GM23338 (cell line): ENCODE data around the gene CCNB3. TPM values are rescaled to one million over a fixed set of nuclear protein-coding genes. Genes with fewer than 3 reads are reported as not detected.

ENCODE experiments used
- ATAC-seq: fragments of 200-7000 bp; cut with Tn5 transposase; 3 replicates; pipeline ENCODE4 v1.9.1; 2020
- DNase-seq: peaks from one replicate; pipeline ENCODE4 v3.0.0-alpha.2; 2015; ENCODE audit warnings: low spot score
- H2AFZ ChIP-seq: fragments of 200-600 bp; sonication (generic); 2 replicates; pipeline ENCODE4 v1.8.0; 2016; ENCODE audit warnings: antibody characterized with exemption, mild to moderate bottlenecking, moderate library complexity
- H3F3A ChIP-seq: fragments of 200-600 bp; sonication (generic); replicated peaks from 2 replicates; pipeline ENCODE4 v1.8.0; 2017; ENCODE audit warnings: antibody characterized with exemption, mixed run types, low read depth
- H3K27ac ChIP-seq: fragments of 200-600 bp; sonication (generic); 2 replicates; pipeline ENCODE4 v1.6.1; 2016; ENCODE audit warnings: low read depth
- H3K27me3 ChIP-seq: fragments of 200-600 bp; sonication (generic); 2 replicates; pipeline ENCODE4 v1.8.0; 2016; ENCODE audit warnings: mild to moderate bottlenecking, mixed run types, moderate library complexity; ENCODE audit not compliant: insufficient read depth
- H3K36me3 ChIP-seq: fragments of 200-600 bp; sonication (generic); 2 replicates; pipeline ENCODE4 v1.8.0; 2016; ENCODE audit warnings: mild to moderate bottlenecking; ENCODE audit not compliant: insufficient read depth
- H3K4me1 ChIP-seq: fragments of 200-600 bp; sonication (generic); 2 replicates; pipeline ENCODE4 v1.8.0; 2016; ENCODE audit warnings: mild to moderate bottlenecking, moderate library complexity; ENCODE audit not compliant: insufficient read depth
- H3K4me2 ChIP-seq: fragments of 200-600 bp; sonication (generic); 2 replicates; pipeline ENCODE4 v1.7.1; 2017; ENCODE audit warnings: mixed run types
- H3K4me3 ChIP-seq: fragments of 200-600 bp; sonication (generic); 2 replicates; pipeline ENCODE4 v1.6.1; 2016; ENCODE audit warnings: mixed run types
- H3K79me2 ChIP-seq: fragments of 200-600 bp; sonication (generic); replicated peaks from 2 replicates; pipeline ENCODE4 v1.8.0; 2017; ENCODE audit warnings: mild to moderate bottlenecking; ENCODE audit not compliant: insufficient read depth
- H3K9me2 ChIP-seq: fragments of 200-600 bp; sonication (generic); 2 replicates; pipeline ENCODE4 v1.8.0; 2017; ENCODE audit not compliant: insufficient read depth
- H4K20me1 ChIP-seq: fragments of 200-600 bp; sonication (generic); replicated peaks from 2 replicates; pipeline ENCODE4 v1.8.0; 2017; ENCODE audit warnings: mild to moderate bottlenecking; ENCODE audit not compliant: insufficient read depth
- H3K27ac Mint-ChIP-seq: 2 replicates; pipeline ENCODE4 v1.8.0; 2020; ENCODE audit warnings: inconsistent platforms, mild to moderate bottlenecking, moderate library complexity, mixed read lengths
- H3K27me3 Mint-ChIP-seq: 3 replicates; pipeline ENCODE4 v1.8.0; 2022; ENCODE audit warnings: low read depth, mild to moderate bottlenecking, moderate library complexity, mixed read lengths, inconsistent platforms; ENCODE audit not compliant: insufficient read depth, poor library complexity
- H3K36me3 Mint-ChIP-seq: 3 replicates; pipeline ENCODE4 v1.8.0; 2021; ENCODE audit warnings: low read depth, mild to moderate bottlenecking, inconsistent platforms, moderate library complexity, mixed read lengths
- H3K4me1 Mint-ChIP-seq: 3 replicates; pipeline ENCODE4 v1.8.0; 2020; ENCODE audit warnings: mild to moderate bottlenecking, inconsistent platforms, mixed read lengths
- H3K4me3 Mint-ChIP-seq: 3 replicates; pipeline ENCODE4 v1.8.0; 2021; ENCODE audit warnings: moderate library complexity, mild to moderate bottlenecking, inconsistent platforms, mixed read lengths
- H3K9me3 Mint-ChIP-seq: 3 replicates; pipeline ENCODE4 v1.8.0; 2020; ENCODE audit warnings: moderate library complexity, mild to moderate bottlenecking, inconsistent platforms, mixed read lengths
- CREB1 ChIP-seq: fragments of 250-450 bp; sonication (Bioruptor Pico); IDR thresholded peaks from 2 replicates; pipeline ENCODE4 v1.5.0; 2020; ENCODE audit warnings: low read depth, mild to moderate bottlenecking, moderate library complexity
- CTCF ChIP-seq, 2 experiments: fragments of 200-600 bp in 1 of 2; sonication (generic) in 1 of 2; conservative IDR thresholded peaks; 2 replicates each; pipeline versions ENCODE4 v1.5.1 to v1.6.1; 2016 to 2017; ENCODE audit warnings: antibody characterized with exemption in 2 of 2, low read depth in 2 of 2, mild to moderate bottlenecking in 2 of 2, moderate library complexity in 1 of 2
- EZH2 ChIP-seq: fragments of 200-600 bp; sonication (generic); IDR thresholded peaks from one replicate; pipeline ENCODE4 v1.8.0; 2017; ENCODE audit warnings: antibody characterized with exemption, mild to moderate bottlenecking, low read depth; ENCODE audit not compliant: unreplicated experiment
- EZH2phosphoT487 ChIP-seq: fragments of 200-600 bp; sonication (generic); IDR thresholded peaks from one replicate; pipeline ENCODE4 v1.8.1; 2018; ENCODE audit warnings: antibody characterized with exemption; ENCODE audit not compliant: unreplicated experiment
- JUNB ChIP-seq: IDR thresholded peaks from one replicate; pipeline ENCODE4 v1.6.1; 2016; ENCODE audit warnings: antibody characterized with exemption; ENCODE audit not compliant: unreplicated experiment
- NANOG ChIP-seq: IDR thresholded peaks from 2 replicates; pipeline ENCODE4 v1.6.1; 2016; ENCODE audit warnings: antibody characterized with exemption, borderline replicate concordance
- POLR2AphosphoS5 ChIP-seq: IDR thresholded peaks from 2 replicates; pipeline ENCODE4 v1.6.1; 2016; ENCODE audit warnings: antibody characterized with exemption, low read depth
- REST ChIP-seq: IDR thresholded peaks from one replicate; pipeline ENCODE4 v1.6.1; 2018; ENCODE audit warnings: antibody characterized with exemption; ENCODE audit not compliant: unreplicated experiment
- STAT1 ChIP-seq: IDR thresholded peaks from one replicate; pipeline ENCODE4 v1.6.1; 2016; ENCODE audit warnings: antibody characterized with exemption; ENCODE audit not compliant: unreplicated experiment
- ZNF114 ChIP-seq: fragments of 250-450 bp; sonication (Bioruptor Pico); IDR thresholded peaks from 2 replicates; pipeline ENCODE4 v1.5.0; 2020; ENCODE audit warnings: mild to moderate bottlenecking, moderate library complexity
- ZNF331 ChIP-seq: fragments of 250-450 bp; sonication (Bioruptor Pico); IDR thresholded peaks from 2 replicates; pipeline ENCODE4 v1.5.0; 2020; ENCODE audit warnings: low read depth, mild to moderate bottlenecking, moderate library complexity
- ZNF462 ChIP-seq: fragments of 250-450 bp; sonication (Bioruptor Pico); IDR thresholded peaks from 2 replicates; pipeline ENCODE4 v1.5.0; 2020; ENCODE audit warnings: mild to moderate bottlenecking, moderate library complexity
- polyA plus RNA-seq: library from polyadenylated mRNA; unstranded; fragments of >200 nt; fragmentation: Nextera tagmentation; extraction: Ambion mirVana; gene quantifications from 2 replicates; pipeline ENCODE4 v1.2.1, GENCODE V29; 2016
- total RNA-seq: library from RNA; depleted of rRNA; stranded (reverse); fragments of >200 nt; shearing (Covaris generic); gene quantifications from 2 replicates; pipeline ENCODE4 v1.2.3, GENCODE V29; 2014
- TF ChIP-seq, protein P1 (sequence below): IDR thresholded peaks from 2 replicates; pipeline ENCODE4 v1.6.1; 2016; ENCODE audit warnings: antibody characterized with exemption

The CCNB3 gene
- total and polyA plus RNA-seq, 2 experiments from 2014 or later: 0.13 to 1.2 TPM

GRCh38 chrX:50161127-50161526, 43.4 kb upstream of the CCNB3 start:
- no peaks in the 10 kb centered on the region for H3K27me3 Mint-ChIP-seq
- no peak overlapping the region for H3K27ac Mint-ChIP-seq
- H3K4me1 ChIP-seq: no peaks in the 10 kb centered on the region
- H3K4me3 Mint-ChIP-seq: no peak overlapping the region
- no peak overlapping the region for H2AFZ ChIP-seq
- no peak for DNase-seq
- no peaks in the 10 kb centered on the region for H3K4me1 Mint-ChIP-seq
- H3K36me3 ChIP-seq: no peaks in the 10 kb centered on the region
- H3K9me3 Mint-ChIP-seq: peaks cover 4% of the 10 kb centered on the region; the same call in 2 of the 3 replicates
- no peaks in the 10 kb centered on the region for H3K36me3 Mint-ChIP-seq
- ATAC-seq: no peak
- no peaks in the 10 kb centered on the region for H3K79me2 ChIP-seq
- H3K4me2 ChIP-seq: no peak overlapping the region
- no peaks in the 10 kb centered on the region for H3K9me2 ChIP-seq
- H4K20me1 ChIP-seq: no peaks in the 10 kb centered on the region
- TF ChIP-seq CREB1: no peak
- no peak for TF ChIP-seq ZNF114 (CRISPR knock-in tag)
- TF ChIP-seq ZNF462 (CRISPR knock-in tag): no peak
- TF ChIP-seq STAT1: no peak
- TF ChIP-seq REST: no peak
- TF ChIP-seq CTCF (conservative IDR thresholded peaks at IDR 0.05; ENCODE audit: low read depth in 2 of 2): no peak
- TF ChIP-seq EZH2phosphoT487: no peak
- TF ChIP-seq, protein P1, sequence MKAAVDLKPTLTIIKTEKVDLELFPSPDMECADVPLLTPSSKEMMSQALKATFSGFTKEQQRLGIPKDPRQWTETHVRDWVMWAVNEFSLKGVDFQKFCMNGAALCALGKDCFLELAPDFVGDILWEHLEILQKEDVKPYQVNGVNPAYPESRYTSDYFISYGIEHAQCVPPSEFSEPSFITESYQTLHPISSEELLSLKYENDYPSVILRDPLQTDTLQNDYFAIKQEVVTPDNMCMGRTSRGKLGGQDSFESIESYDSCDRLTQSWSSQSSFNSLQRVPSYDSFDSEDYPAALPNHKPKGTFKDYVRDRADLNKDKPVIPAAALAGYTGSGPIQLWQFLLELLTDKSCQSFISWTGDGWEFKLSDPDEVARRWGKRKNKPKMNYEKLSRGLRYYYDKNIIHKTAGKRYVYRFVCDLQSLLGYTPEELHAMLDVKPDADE: no peak
- TF ChIP-seq JUNB: no peak
- no peak for TF ChIP-seq EZH2
- no peak for TF ChIP-seq NANOG
- TF ChIP-seq POLR2AphosphoS5: no peak
- no peak for TF ChIP-seq ZNF331 (CRISPR knock-in tag)
- no peak overlapping the region for H3K4me3 ChIP-seq
- no peaks in the 10 kb centered on the region for H3F3A ChIP-seq
- H3K27me3 ChIP-seq: no peaks in the 10 kb centered on the region
- no peak overlapping the region for H3K27ac ChIP-seq
